ENCODE measurements around the gene CABP1. TPM values are rescaled to one million over a fixed set of nuclear protein-coding genes. Genes with fewer than 3 reads are reported as not detected.
"Not testable (repeated sequence)": the region's sequence is repeated elsewhere in the genome, so short reads cannot be mapped to it uniquely, and the experiment has no call there.

CABP1 gene
- total RNA-seq, 2 donors from 2014 or later: 0.23 to 0.62 TPM

DNA sequence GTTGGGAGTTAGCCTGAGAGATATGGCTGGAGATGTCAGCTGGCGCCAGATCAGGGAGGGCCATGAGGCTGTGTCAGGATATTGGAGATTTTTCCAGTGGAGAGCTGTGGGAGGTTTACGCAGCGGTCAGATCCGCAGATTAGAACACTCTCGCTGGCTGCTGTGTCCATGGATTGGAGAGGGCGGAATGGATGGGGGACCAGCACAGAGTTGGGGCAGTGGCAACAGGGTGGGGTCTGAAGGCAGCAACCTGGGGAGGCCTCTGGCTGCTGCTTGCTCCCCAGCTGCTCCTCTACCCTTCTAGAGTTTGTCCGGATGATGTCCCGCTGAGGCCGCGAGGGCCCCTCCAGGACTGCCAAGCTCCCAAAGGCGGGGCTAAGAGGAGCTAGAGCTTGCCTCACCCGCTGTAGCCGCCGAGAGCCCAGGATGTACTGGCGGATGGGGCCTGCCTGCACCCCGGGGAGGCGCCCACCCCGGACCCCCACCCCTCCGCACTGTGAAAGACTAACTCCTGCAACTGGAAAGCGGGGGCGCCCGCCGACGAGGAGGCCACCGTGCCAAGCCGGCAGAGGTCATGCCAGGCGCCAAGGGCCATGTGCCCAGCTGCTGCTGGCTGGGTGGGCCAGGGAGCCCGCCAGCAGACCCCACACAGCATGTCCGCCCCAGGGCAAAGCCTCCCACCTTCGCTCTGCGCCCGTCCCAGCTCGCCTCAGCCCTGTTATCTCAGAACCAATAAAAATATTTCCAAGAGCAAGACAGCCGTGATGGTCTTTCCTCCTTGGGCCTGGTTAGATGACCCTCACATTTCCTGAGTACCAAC lies 26.4 kb downstream of the CABP1 start:
- Histone ChIP-seq H3K4me1 (replicated peaks) (no peaks in the 10 kb centered on the region), H3K4me3 (no peak overlapping the region), H3K27me3 (replicated peaks; ENCODE audit: insufficient read depth) (no peaks in the 10 kb centered on the region), H3K27ac (no peak overlapping the region), H3K36me3 (no peaks in the 10 kb centered on the region), H3K9me3 (no peaks in the 10 kb centered on the region)
- 74% methylated on average over 21 of the region's 34 CpGs for WGBS
- DNase-seq (ENCODE audit: low spot score): no peak
- intact Hi-C loops (cut with DNase I): no loop called here
- TF ChIP-seq POLR2A (IDR thresholded peaks at IDR 0.05): no peak
- TF ChIP-seq POLR2AphosphoS5 (IDR thresholded peaks at IDR 0.05): no peak
- TF ChIP-seq, protein P1, sequence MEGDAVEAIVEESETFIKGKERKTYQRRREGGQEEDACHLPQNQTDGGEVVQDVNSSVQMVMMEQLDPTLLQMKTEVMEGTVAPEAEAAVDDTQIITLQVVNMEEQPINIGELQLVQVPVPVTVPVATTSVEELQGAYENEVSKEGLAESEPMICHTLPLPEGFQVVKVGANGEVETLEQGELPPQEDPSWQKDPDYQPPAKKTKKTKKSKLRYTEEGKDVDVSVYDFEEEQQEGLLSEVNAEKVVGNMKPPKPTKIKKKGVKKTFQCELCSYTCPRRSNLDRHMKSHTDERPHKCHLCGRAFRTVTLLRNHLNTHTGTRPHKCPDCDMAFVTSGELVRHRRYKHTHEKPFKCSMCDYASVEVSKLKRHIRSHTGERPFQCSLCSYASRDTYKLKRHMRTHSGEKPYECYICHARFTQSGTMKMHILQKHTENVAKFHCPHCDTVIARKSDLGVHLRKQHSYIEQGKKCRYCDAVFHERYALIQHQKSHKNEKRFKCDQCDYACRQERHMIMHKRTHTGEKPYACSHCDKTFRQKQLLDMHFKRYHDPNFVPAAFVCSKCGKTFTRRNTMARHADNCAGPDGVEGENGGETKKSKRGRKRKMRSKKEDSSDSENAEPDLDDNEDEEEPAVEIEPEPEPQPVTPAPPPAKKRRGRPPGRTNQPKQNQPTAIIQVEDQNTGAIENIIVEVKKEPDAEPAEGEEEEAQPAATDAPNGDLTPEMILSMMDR (IDR thresholded peaks at IDR 0.05): no peak

DNA sequence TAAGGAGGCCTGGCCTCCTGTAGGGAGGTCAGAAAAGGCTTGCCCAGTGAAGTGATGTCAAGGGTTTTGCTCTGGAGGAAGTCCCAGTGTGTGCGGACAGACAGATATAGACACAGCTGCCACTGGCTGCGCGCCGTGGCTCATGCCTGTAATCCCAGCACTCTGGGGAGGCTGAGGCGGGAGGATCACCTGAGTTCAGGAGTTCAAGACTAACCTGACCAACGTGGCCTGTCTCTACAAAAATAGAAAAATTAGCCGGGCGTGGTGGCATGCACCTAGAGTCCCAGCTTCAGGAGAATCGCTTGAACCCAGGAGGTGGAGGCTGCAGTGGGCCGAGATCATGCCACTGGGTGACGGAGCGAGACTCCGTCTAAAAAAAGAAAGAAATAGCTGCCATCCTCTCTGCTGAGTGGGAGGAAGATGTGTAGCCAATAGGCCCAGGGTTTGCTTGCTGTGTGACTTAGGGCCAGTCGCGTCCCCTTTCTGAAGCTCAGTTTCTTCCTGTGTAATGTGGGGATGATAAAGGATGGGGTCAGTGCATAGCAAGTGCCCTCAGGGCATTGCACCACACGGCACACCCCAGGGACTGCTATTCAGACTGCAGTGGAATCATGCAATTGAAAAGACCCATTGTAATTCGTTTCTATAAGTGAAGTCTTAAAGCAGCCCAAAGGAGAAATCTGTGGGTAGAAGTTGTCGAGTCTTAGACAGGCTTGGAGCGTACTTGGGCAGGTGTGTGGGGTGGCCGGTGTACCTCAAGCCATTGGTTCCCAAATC lies 27.9 kb downstream of the CABP1 start:
- Histone ChIP-seq H3K27ac (no peak overlapping the region), H3K4me1 (replicated peaks) (no peaks in the 10 kb centered on the region), H3K9me3 (no peaks in the 10 kb centered on the region), H3K4me3 (no peak overlapping the region), H3K36me3 (no peaks in the 10 kb centered on the region), H3K27me3 (replicated peaks; ENCODE audit: insufficient read depth) (no peaks in the 10 kb centered on the region)
- TF ChIP-seq, protein P1 (IDR thresholded peaks at IDR 0.05): no peak
- TF ChIP-seq POLR2A (IDR thresholded peaks at IDR 0.05) (no peak), POLR2AphosphoS5 (IDR thresholded peaks at IDR 0.05) (no peak)
- 83% methylated on average over 20 of the region's 20 CpGs for WGBS
- no peak for DNase-seq (ENCODE audit: low spot score)
- intact Hi-C loops (cut with DNase I): no loop called here

DNA sequence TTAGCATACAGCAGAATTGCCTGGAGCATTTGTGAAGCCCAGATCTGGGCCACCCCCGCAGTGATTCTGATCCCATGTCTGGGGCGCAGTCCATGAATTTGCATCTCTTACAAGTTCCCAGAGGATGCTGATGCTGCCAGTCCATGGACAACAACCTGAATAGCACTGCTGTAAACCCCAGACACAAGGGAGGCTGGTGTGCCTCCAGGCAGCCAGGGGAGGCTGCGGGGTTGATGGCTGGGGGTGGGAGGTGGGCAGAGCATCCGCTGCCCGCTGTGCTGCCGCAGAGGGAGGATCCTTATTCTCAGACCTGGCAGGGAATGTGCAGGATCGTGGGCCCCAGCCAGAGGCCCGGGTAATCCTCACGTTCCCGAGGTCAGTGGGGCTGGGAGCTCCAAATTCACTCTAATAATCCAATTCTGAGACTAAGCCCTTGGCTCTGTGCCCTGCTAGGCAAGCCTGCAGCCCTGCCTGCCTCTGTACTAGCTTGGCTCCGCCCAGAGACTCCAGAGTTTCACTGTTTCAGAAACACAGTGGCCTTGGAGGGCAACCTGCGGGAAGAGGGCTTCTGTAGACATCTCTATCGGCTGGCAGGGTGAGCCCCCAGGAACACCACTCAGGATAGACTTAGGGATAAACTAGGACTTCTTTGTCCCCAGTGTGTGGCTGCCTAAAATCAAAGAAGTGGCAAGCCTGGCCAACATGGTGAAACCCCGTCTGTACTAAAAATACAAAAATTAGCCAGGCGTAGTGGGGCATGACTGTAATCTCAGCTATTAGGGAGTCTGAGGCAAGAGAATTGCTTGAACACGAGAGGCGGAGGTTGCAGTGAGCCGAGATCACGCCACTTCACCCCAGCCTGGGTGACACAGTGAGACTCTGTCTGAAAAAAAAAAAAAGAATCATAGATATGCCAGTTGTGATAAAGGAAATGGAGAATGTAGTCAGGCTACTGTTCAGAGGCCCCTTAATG lies 28.7 kb downstream of the CABP1 start:
- H3K9me3 ChIP-seq: no peaks in the 10 kb centered on the region
- no peaks in the 10 kb centered on the region for H3K4me1 ChIP-seq (replicated peaks)
- DNase-seq (ENCODE audit: low spot score): no peak
- 46% methylated on average over 19 of the region's 19 CpGs for WGBS
- no peak overlapping the region for H3K4me3 ChIP-seq
- intact Hi-C loops (cut with DNase I): no loop called here
- H3K36me3 ChIP-seq: no peaks in the 10 kb centered on the region
- H3K27ac ChIP-seq: no peak overlapping the region
- H3K27me3 ChIP-seq (replicated peaks; ENCODE audit: insufficient read depth): no peaks in the 10 kb centered on the region
- no peak for TF ChIP-seq POLR2A (IDR thresholded peaks at IDR 0.05)

DNA sequence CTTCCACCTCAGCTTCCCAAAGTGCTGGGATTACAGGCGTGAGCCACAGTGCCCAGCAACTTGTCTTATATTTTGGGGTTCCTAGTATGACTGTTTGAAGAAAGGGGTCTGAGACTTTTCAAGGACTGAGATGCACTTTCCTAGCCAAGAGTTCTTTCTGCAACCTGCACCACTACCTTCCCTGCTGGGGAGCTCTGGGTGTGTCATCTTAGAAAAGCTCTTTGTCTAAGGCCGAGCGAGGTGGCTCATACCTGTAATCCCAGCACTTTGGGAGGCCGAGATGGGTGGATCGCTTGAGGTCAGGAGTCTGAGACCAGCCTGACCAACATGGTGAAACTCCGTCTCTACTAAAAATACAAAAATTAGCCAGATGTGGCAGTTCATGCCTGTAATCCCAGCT lies 29.8 kb downstream of the CABP1 start:
- H3K4me3 ChIP-seq; H3K4me1 ChIP-seq (replicated peaks); intact Hi-C loops (cut with DNase I); H3K27ac ChIP-seq; H3K36me3 ChIP-seq; H3K27me3 ChIP-seq (replicated peaks; ENCODE audit: insufficient read depth); H3K9me3 ChIP-seq; DNase-seq (ENCODE audit: low spot score): not testable (repeated sequence)
- WGBS: 95% methylated on average over 6 of the region's 6 CpGs

DNA sequence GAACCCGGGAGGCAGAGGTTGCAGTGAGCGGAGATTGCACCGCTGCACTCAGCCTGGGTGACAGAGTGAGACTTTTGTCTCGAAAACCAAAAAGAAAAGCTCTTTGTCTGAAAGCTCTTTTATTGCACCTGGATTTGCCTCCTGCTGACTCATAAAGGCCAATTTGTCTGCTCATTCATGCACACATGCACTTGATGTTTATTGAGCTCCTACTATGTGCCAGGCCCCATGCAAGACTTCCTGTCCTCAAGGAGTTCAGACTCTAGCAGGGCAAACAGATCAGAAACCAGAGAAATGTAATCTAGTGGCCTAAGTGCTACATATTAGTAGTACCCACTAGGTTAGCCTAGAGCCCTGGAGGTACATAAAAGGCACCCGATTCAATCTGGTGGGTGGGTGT lies 30.2 kb downstream of the CABP1 start:
- WGBS: 80% methylated on average over 5 of the region's 5 CpGs
- no peaks in the 10 kb centered on the region for H3K36me3 ChIP-seq
- intact Hi-C loops (cut with DNase I): no loop called here
- TF ChIP-seq POLR2AphosphoS5 (IDR thresholded peaks at IDR 0.05): no peak
- TF ChIP-seq, protein P1 (IDR thresholded peaks at IDR 0.05): no peak
- no peak for TF ChIP-seq POLR2A (IDR thresholded peaks at IDR 0.05)
- no peak overlapping the region for H3K4me3 ChIP-seq
- H3K27ac ChIP-seq: no peak overlapping the region
- no peak for DNase-seq (ENCODE audit: low spot score)
- no peaks in the 10 kb centered on the region for H3K27me3 ChIP-seq (replicated peaks; ENCODE audit: insufficient read depth)
- H3K9me3 ChIP-seq: no peaks in the 10 kb centered on the region
- no peaks in the 10 kb centered on the region for H3K4me1 ChIP-seq (replicated peaks)
